Breast epithelium (tissue), 4 donors: ENCODE measurements around the gene FNDC11. TPM values are rescaled to one million over a fixed set of nuclear protein-coding genes. Genes with fewer than 3 reads are reported as not detected.

Source experiments
- DNase-seq, 2 donors: peaks; one replicate each; pipeline ENCODE4 v3.0.0-alpha.2; 2019; ENCODE audit warnings: low spot score in 2 of 2
- H3K27ac ChIP-seq, 2 donors: fragments of 200-600 bp; sonication (generic) in 1 of 2; one replicate each; pipeline ENCODE4 v1.5.1; 2016 to 2019; ENCODE audit warnings: mild to moderate bottlenecking in 1 of 2
- H3K27me3 ChIP-seq, 2 donors: fragments of 200-600 bp; sonication (generic) in 1 of 2; one replicate each; pipeline versions ENCODE4 v1.5.1 to v1.6.0; 2017 to 2019; ENCODE audit warnings: control low read depth in 1 of 2, mild to moderate bottlenecking in 1 of 2
- H3K36me3 ChIP-seq: fragments of 200-600 bp; one replicate; pipeline ENCODE4 v1.5.1; 2019
- H3K4me1 ChIP-seq, 2 donors: fragments of 200-600 bp; sonication (generic); one replicate each; pipeline ENCODE4 v1.5.1; 2016 to 2019; ENCODE audit warnings: control low read depth in 1 of 2
- H3K4me3 ChIP-seq, 3 donors: fragments of 200-600 bp; sonication (generic); 1 replicate in 2 of 3; 2 replicates in 1 of 3; pipeline ENCODE4 v1.5.1; 2016 to 2019; ENCODE audit warnings: mild to moderate bottlenecking in 3 of 3, moderate library complexity in 2 of 3
- H3K9me3 ChIP-seq, 2 donors: fragments of 200-600 bp; sonication (generic) in 1 of 2; one replicate each; pipeline ENCODE4 v1.5.1; 2016 to 2019; ENCODE audit warnings: control low read depth in 1 of 2
- POLR2A ChIP-seq: fragments of 450-650 bp; IDR thresholded peaks from one replicate; pipeline ENCODE4 v1.6.1; 2016; ENCODE audit warnings: antibody characterized with exemption, mild to moderate bottlenecking, moderate library complexity
- POLR2AphosphoS5 ChIP-seq, 3 donors: sonication (generic); formaldehyde crosslinking; IDR thresholded peaks; one replicate each; pipeline ENCODE4 v1.6.1; 2017; ENCODE audit warnings: antibody characterized with exemption in 3 of 3
- intact Hi-C: fragments of 100-400 bp; cut with DNase I; formaldehyde crosslinking; loops from one replicate; pipeline ENCODE4 v1.15.1; 2023; ENCODE audit warnings: low total_unique reads
- total RNA-seq, 3 donors: library from RNA; depleted of rRNA; stranded (reverse); fragments of >200 nt; gene quantifications; one replicate each; pipeline ENCODE4 v1.1.0, GENCODE V29; 2016
- TF ChIP-seq, protein P1 (sequence below), 3 donors: fragments of 450-650 bp; IDR thresholded peaks; one replicate each; pipeline ENCODE4 v1.5.1; 2016 to 2017; ENCODE audit warnings: antibody characterized with exemption in 3 of 3, mild to moderate bottlenecking in 3 of 3, moderate library complexity in 3 of 3

Gene FNDC11, protein sequence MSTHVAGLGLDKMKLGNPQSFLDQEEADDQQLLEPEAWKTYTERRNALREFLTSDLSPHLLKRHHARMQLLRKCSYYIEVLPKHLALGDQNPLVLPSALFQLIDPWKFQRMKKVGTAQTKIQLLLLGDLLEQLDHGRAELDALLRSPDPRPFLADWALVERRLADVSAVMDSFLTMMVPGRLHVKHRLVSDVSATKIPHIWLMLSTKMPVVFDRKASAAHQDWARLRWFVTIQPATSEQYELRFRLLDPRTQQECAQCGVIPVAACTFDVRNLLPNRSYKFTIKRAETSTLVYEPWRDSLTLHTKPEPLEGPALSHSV
- total RNA-seq, result under 1 TPM; 0.29 to 0.33 (median 0.32) TPM

DNA sequence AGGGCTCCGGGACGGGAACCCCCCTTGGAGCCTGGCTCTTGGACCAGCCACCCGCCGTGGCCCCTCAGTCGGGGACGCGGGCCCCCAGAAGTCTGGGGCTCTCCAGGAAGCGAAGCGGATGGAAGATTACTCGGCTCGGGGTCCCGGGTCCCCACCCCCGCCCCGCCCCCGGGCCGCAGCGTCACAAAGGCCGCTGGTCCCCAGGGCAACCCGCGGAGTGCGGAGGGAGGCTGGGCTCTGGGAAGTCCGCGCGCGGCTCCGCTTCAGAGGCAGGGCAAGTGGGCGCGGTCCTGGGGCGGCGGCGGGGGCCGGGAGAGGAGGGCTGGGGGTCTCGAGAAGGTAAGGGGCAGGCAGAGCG is at the start of gene FNDC11:
Gene FNDC11 (plus strand): TSS at position 227 of the 358 bp plus-strand sequence. CDS start 1,505 bp downstream, outside the sequence.
- intact Hi-C loops, result no loop called here
- Histone ChIP-seq H3K4me1 (peaks cover 0 to 5% of the 10 kb centered on the region in 2 donors), H3K36me3 (no peaks in the 10 kb centered on the region), H3K27ac (peak within 1 kb of the TSS; percentile 40 to 58), H3K4me3 (peak within 1 kb of the TSS; percentile 41 to 88 (median 70)), H3K27me3 (no peaks in the 10 kb centered on the region), H3K9me3 (no peaks in the 10 kb centered on the region)
- TF ChIP-seq POLR2AphosphoS5 (IDR thresholded peaks at IDR 0.05), result peak in 2 of 3 donors; percentile 3 to 18
- no peak for TF ChIP-seq POLR2A
- TF ChIP-seq, protein P1, sequence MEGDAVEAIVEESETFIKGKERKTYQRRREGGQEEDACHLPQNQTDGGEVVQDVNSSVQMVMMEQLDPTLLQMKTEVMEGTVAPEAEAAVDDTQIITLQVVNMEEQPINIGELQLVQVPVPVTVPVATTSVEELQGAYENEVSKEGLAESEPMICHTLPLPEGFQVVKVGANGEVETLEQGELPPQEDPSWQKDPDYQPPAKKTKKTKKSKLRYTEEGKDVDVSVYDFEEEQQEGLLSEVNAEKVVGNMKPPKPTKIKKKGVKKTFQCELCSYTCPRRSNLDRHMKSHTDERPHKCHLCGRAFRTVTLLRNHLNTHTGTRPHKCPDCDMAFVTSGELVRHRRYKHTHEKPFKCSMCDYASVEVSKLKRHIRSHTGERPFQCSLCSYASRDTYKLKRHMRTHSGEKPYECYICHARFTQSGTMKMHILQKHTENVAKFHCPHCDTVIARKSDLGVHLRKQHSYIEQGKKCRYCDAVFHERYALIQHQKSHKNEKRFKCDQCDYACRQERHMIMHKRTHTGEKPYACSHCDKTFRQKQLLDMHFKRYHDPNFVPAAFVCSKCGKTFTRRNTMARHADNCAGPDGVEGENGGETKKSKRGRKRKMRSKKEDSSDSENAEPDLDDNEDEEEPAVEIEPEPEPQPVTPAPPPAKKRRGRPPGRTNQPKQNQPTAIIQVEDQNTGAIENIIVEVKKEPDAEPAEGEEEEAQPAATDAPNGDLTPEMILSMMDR (IDR thresholded peaks at IDR 0.05), result no peak
- DNase-seq, result no peak

DNA sequence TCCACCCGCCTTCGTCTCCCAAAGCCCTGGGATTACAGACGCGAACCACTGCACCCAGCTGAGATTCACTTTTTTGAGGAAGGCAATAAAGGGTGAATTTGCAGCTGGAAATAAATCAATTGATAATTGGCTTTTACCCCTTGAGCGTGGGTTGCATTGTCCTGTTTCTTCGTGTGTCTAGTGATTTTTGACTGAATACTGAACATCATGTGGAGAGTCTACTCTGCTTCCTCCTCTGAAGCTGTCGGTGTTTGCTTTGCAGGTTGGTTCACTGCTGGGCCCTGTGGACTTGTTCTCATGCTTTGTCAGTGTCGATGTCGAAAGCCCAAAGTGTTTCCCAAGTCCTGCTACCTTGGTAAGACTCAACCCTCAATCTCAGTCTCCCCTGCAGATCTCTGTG is 49.3 kb upstream of the FNDC11 start:
- TF ChIP-seq, protein P1 (IDR thresholded peaks at IDR 0.05), result no peak
- TF ChIP-seq POLR2AphosphoS5 (IDR thresholded peaks at IDR 0.05) (no peak), POLR2A (no peak)
- DNase-seq, result no peak
- Histone ChIP-seq H3K36me3 (no peaks in the 10 kb centered on the region), H3K4me1 (peaks cover 0 to under 1% of the 10 kb centered on the region in 2 donors), H3K9me3 (peaks cover 18 to 24% of the 10 kb centered on the region in 2 donors), H3K27me3 (peaks cover 3 to 66% of the 10 kb centered on the region in 2 donors), H3K4me3 (no peak overlapping the region), H3K27ac (no peak overlapping the region)
- intact Hi-C loops, result no loop called here

DNA sequence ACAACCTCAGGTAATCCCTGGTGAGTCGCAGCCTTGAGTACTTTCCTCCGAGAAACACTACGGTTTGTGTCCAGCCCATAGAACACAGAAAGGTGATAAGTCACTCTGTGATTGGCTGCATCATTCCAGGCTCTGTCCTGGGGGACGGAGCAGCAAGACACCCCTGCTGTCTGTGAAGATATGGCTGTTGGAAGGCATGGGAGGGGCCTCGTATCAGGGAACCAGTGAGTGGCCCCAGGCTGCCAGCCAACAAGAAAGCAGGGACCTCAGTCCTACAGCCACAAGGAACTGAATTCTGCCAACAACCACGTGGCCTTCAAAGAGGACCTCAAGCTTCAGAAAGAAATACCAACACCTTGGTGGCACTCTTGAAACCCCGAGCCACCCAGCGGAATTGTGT is 48.7 kb upstream of the FNDC11 start:
- Histone ChIP-seq H3K27me3 (peaks cover 0 to 65% of the 10 kb centered on the region in 2 donors), H3K9me3 (peaks cover 18 to 24% of the 10 kb centered on the region in 2 donors), H3K4me3 (no peak overlapping the region), H3K36me3 (no peaks in the 10 kb centered on the region), H3K27ac (no peak overlapping the region), H3K4me1 (no peaks in the 10 kb centered on the region)
- intact Hi-C loops, result no loop called here
- TF ChIP-seq POLR2A, result no peak
- TF ChIP-seq POLR2AphosphoS5 (IDR thresholded peaks at IDR 0.05), result no peak
- TF ChIP-seq, protein P1 (IDR thresholded peaks at IDR 0.05), result no peak
- no peak for DNase-seq

DNA sequence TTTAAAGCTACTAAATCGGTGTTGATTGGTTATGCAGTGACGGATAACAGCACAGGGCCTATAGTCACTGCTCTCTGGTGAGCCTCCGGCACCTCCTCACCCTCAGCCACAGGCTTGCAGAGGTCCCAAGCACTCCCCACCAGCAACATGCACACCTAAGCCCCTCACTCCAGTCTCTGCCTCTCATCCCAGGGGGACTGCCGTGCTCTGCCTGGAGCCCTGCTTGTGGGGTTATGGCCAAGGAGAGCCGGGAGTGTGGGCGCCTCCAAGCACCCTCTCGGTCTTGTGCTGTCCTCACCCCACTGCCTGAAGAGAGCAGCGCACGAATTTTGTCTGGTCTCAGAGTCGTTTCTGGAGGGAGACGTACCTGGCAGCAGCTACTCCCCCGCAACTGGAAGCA is 48.2 kb upstream of the FNDC11 start:
- no peak for TF ChIP-seq POLR2A
- TF ChIP-seq, protein P1 (IDR thresholded peaks at IDR 0.05), result no peak
- TF ChIP-seq POLR2AphosphoS5 (IDR thresholded peaks at IDR 0.05), result no peak

DNA sequence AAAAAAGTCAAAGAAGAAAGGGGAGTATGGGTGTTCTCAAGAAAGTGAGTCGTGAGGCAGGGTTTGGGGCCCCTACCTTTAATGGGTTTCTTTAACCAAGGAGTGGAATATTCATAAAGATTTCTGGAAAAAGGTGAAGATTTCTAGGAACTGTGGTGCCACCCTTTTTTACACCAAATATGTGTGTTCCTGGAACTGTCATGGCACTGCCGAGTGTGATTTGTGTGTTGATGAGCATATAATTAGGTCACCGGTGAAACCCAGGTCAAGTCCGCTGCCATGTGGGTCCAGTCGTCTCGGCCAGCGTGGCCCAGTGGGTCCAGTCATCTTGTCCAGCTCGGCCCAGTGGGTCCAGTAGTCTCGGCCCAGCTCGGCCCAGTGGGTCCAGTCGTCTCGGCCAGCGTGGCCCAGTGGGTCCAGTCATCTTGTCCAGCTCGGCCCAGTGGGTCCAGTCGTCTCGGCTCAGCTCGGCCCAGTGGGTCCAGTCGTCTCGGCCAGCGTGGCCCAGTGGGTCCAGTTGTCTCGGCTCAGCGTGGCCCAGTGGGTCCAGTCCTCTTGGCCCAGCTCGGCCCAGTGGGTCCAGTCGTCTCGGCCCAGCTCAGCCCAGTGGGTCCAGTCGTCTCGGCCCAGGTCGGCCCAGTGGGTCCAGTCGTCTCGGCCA is 46.7 kb upstream of the FNDC11 start:
- Histone ChIP-seq H3K9me3 (peaks cover 18 to 24% of the 10 kb centered on the region in 2 donors), H3K36me3 (no peaks in the 10 kb centered on the region), H3K27me3 (peaks cover 0 to 47% of the 10 kb centered on the region in 2 donors), H3K27ac (no peak overlapping the region), H3K4me3 (no peak overlapping the region), H3K4me1 (no peaks in the 10 kb centered on the region)
- intact Hi-C loops, result no loop called here
- DNase-seq, result no peak
- TF ChIP-seq POLR2AphosphoS5 (IDR thresholded peaks at IDR 0.05) (no peak), POLR2A (no peak)
- TF ChIP-seq, protein P1 (IDR thresholded peaks at IDR 0.05), result no peak

More for the DNA sequence above, 48.2 kb upstream of the FNDC11 start:
- Histone ChIP-seq H3K4me1 (no peaks in the 10 kb centered on the region), H3K9me3 (peaks cover 18 to 24% of the 10 kb centered on the region in 2 donors), H3K27ac (no peak overlapping the region), H3K27me3 (peaks cover 0 to 61% of the 10 kb centered on the region in 2 donors), H3K4me3 (no peak overlapping the region), H3K36me3 (no peaks in the 10 kb centered on the region)
- DNase-seq, result no peak
- intact Hi-C loops, result no loop called here
